ENCODE data around the gene NFYC. TPM values are rescaled to one million over a fixed set of nuclear protein-coding genes. Genes with fewer than 3 reads are reported as not detected.
A peak's percentile ranks its signal among the peaks of the same experiment; 100 is the strongest.

NFYC gene
- total and polyA plus RNA-seq, 2 of the 8 experiments (the other 6 are each of a cell fraction or from before 2014, with no cell fraction given), result 54.1 to 124 TPM

- H2BK15ac ChIP-seq (ENCODE audit: low read length), result no peak overlapping the region
- peaks cover 7% of the 10 kb centered on the region for H3K23me2 ChIP-seq (ENCODE audit: low read depth, low read length)
- H4K20me1 ChIP-seq (replicated peaks in 1 of 2; ENCODE audit: control insufficient read depth in 1 of 2, insufficient read depth in 2 of 2, low read length in 2 of 2), result peaks cover 2 to 11% of the 10 kb centered on the region in 2 experiments
- H3K23ac ChIP-seq (ENCODE audit: insufficient read length), result no peak overlapping the region
- no peak overlapping the region; a peak in 1 of 4 replicates for H3K4me2 ChIP-seq (ENCODE audit: insufficient read depth in 1 of 2, low read depth in 2 of 2, low read length in 2 of 2)
- H2AFZ ChIP-seq (ENCODE audit: low read length), result no peak overlapping the region
- H3K14ac ChIP-seq (ENCODE audit: insufficient read length), result no peak overlapping the region
- H3K9me3 ChIP-seq (ENCODE audit: insufficient read depth in 2 of 2, low read depth in 1 of 2, low read length in 1 of 2), result no peaks in the 10 kb centered on the region
- 57% methylated on average over 1 of the region's 1 CpG; no CpG with 5 or more reads in 1 of the 2 experiments for WGBS, 2 experiments (ENCODE audit: extremely low coverage in 1 of 2, insufficient coverage in 1 of 2, insufficient read length in 1 of 2, insufficient replicate concordance in 2 of 2, low coverage in 1 of 2, low lambda C conversion rate in 2 of 2, missing lambda C conversion rate in 1 of 2)
- H2BK5ac ChIP-seq (ENCODE audit: low read depth, low read length), result no peak overlapping the region
- no peak overlapping the region for H4K8ac ChIP-seq (ENCODE audit: extremely low read depth, insufficient read depth, low read length)
- ChIA-PET CTCF (ENCODE audit: partially characterized antibody) (interaction anchor here (0.6 to 2.5 kb wide), 11 partner anchors 12 to 111 kb away, joined by 3 to 12 read pairs (median 4); no protein-coding TSS in a partner anchor), POLR2A (ENCODE audit: partially characterized antibody) (interaction anchor here (0.6 to 9.4 kb wide), 6 partner anchors 11 to 715 kb away, joined by 5 to 293 read pairs (median 28); partner anchors contain the start of gene RIMS3)
- H2BK20ac ChIP-seq (ENCODE audit: low read length), result no peak overlapping the region
- no peak overlapping the region for H2BK120ac ChIP-seq (replicated peaks; ENCODE audit: low read depth, low read length)
- H3K56ac ChIP-seq (replicated peaks; ENCODE audit: insufficient read length, low read depth, low read length), result no peak overlapping the region
- peaks cover 12 to 54% of the 10 kb centered on the region in 2 experiments for H3K79me2 ChIP-seq (ENCODE audit: control insufficient read depth in 1 of 2, insufficient read depth in 2 of 2, low read length in 2 of 2)
- no peaks in the 10 kb centered on the region; the same call in 1 of the 2 replicates for H3K79me1 ChIP-seq (ENCODE audit: low read depth, low read length)
- no peak overlapping the region for H3K9ac ChIP-seq (replicated peaks in 1 of 4; ENCODE audit: extremely low read depth in 1 of 4, low read depth in 3 of 4, low read length in 3 of 4)
- no peak for TF ChIP-seq EGR1 (IDR thresholded peaks at IDR 0.05; ENCODE audit: borderline replicate concordance, low read depth, low read length)
- no peak for TF ChIP-seq EP300 (IDR thresholded peaks at IDR 0.05; ENCODE audit: borderline replicate concordance in 1 of 2, low read depth in 2 of 2, low read length in 2 of 2)
- TF ChIP-seq SAP30 (IDR thresholded peaks at IDR 0.05; ENCODE audit: insufficient read depth, insufficient replicate concordance, low read length), result no peak
- TF ChIP-seq POLR2A (IDR thresholded peaks at IDR 0.05; ENCODE audit: control extremely low read depth in 1 of 2, low read depth in 2 of 2, low read length in 2 of 2), result peak in 1 of 2 experiments; percentile 11; a peak in 1 of 3 replicates
- no peak for TF ChIP-seq HDAC2 (IDR thresholded peaks at IDR 0.05; ENCODE audit: borderline replicate concordance in 1 of 2, low read depth in 2 of 2, low read length in 2 of 2)
- peaks cover 0 to 11% (median 8%) of the 10 kb centered on the region in 4 experiments; a peak in 5 of 8 replicates for H3K36me3 ChIP-seq (ENCODE audit: control insufficient read depth in 2 of 4, insufficient read depth in 4 of 4, low read length in 3 of 4)
- no peak for DNase-seq (ENCODE audit: low read depth in 1 of 2, low spot score in 2 of 2)
- H3K4ac ChIP-seq (replicated peaks; ENCODE audit: insufficient read length, low read depth, low read length), result no peak overlapping the region
- H3K27me3 ChIP-seq (replicated peaks in 1 of 4; ENCODE audit: control insufficient read depth in 3 of 4, extremely low read depth in 1 of 4, insufficient read depth in 3 of 4, low read length in 3 of 4), result no peaks in the 10 kb centered on the region
- no peak overlapping the region for H2AK5ac ChIP-seq (ENCODE audit: low read depth, low read length)
- H4K91ac ChIP-seq (replicated peaks; ENCODE audit: insufficient read length, low read length), result no peak overlapping the region
- no peak overlapping the region for H3K27ac ChIP-seq (ENCODE audit: low read depth, low read length)
- H4K5ac ChIP-seq (ENCODE audit: insufficient read length, low read depth, low read length), result no peak overlapping the region
- no peak for FAIRE-seq
- no peak overlapping the region for H2BK12ac ChIP-seq (ENCODE audit: low read depth, low read length)
- H3K4me1 ChIP-seq (replicated peaks in 1 of 4; ENCODE audit: control insufficient read depth in 3 of 4, insufficient read depth in 4 of 4, low read length in 3 of 4), result peaks cover 0 to 8% (median 3%) of the 10 kb centered on the region in 4 experiments; a peak in 4 of 7 replicates
- no peak overlapping the region for H3K18ac ChIP-seq (ENCODE audit: extremely low read depth, low read length)
- peak overlapping the region in 1 of 4 experiments; percentile 79; a peak in 2 of 8 replicates for H3K4me3 ChIP-seq (ENCODE audit: extremely low read depth in 1 of 4, insufficient read depth in 2 of 4, low read depth in 3 of 4, low read length in 4 of 4)
These were observed 1.8 kb upstream of the NFYC start for GRCh38 chr1:40689737-40690136.
